Measurements from ENCODE around the gene MMP19.

DNA sequence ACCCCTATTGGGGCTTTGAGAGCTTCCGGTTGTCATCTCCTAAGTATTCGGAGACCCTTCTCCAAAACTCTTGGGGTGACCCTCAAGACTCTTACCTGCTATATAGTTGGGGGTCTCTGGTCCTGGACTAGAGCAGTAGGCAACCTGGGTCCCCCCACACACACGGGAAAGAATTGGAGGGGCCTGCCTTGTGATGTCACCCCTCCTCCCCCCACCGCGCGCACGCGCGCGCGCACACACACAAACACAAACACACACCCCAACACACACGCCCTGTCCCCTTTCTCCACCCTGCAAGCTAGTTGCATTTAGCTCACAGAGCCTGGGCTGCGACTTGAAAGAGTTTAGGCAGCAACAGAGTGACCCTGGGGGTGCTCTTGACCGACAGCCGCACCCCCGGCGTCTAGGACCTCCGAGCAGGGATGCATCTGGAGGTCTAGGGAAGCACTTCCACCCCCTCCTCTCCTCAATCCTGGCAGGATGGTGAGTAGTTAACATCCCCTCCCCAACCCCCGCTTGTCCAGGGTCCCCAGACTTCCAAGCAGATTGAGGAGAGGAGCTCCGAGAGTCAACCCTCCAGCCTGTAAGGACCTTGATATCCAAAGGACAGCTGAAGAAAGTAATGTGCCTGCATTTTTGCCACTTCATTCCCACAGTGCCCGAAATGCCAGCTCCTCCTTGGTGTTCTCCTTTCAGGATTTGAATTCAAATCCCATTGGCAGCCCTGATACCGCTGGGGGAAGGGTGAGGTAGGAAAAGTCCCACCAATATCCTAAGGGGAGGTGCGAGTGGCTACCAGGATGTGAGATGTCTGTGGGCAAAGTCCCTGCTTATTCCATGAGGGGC is 11.9 kb downstream of the MMP19 start:
- TF ChIP-seq, protein P1, sequence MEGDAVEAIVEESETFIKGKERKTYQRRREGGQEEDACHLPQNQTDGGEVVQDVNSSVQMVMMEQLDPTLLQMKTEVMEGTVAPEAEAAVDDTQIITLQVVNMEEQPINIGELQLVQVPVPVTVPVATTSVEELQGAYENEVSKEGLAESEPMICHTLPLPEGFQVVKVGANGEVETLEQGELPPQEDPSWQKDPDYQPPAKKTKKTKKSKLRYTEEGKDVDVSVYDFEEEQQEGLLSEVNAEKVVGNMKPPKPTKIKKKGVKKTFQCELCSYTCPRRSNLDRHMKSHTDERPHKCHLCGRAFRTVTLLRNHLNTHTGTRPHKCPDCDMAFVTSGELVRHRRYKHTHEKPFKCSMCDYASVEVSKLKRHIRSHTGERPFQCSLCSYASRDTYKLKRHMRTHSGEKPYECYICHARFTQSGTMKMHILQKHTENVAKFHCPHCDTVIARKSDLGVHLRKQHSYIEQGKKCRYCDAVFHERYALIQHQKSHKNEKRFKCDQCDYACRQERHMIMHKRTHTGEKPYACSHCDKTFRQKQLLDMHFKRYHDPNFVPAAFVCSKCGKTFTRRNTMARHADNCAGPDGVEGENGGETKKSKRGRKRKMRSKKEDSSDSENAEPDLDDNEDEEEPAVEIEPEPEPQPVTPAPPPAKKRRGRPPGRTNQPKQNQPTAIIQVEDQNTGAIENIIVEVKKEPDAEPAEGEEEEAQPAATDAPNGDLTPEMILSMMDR (IDR thresholded peaks at IDR 0.05) = no peak
- peak in 2 of 4 donors; percentile 36 to 68 for TF ChIP-seq POLR2A (IDR thresholded peaks at IDR 0.05)

Measured in esophagus squamous epithelium (tissue), 4 donors.